HepG2 (cell line): ENCODE data around the gene CCT8. TPM values are rescaled to one million over a fixed set of nuclear protein-coding genes. Genes with fewer than 3 reads are reported as not detected.
A peak's percentile ranks its signal among the peaks of the same experiment; 100 is the strongest.

Source experiments
- CBFB ChIP-seq: sonication (generic); formaldehyde crosslinking; IDR thresholded peaks from 2 replicates; pipeline ENCODE4 v1.4.0; 2020; ENCODE audit warnings: missing genetic modification reagents
- FLYWCH1 ChIP-seq: sonication (generic); formaldehyde crosslinking; IDR thresholded peaks from 2 replicates; pipeline ENCODE4 v1.8.1; 2023; ENCODE audit warnings: mild to moderate bottlenecking, missing genetic modification reagents
- GTF3A ChIP-seq: sonication (generic); formaldehyde crosslinking; conservative IDR thresholded peaks from 2 replicates; pipeline ENCODE4 v1.4.0; 2020; ENCODE audit warnings: mild to moderate bottlenecking, missing genetic modification reagents
- KDM2A ChIP-seq: sonication (generic); formaldehyde crosslinking; IDR thresholded peaks from 2 replicates; pipeline ENCODE4 v1.4.0; 2020; ENCODE audit warnings: low read depth, missing genetic modification reagents, borderline replicate concordance
- NR2C2 ChIP-seq: sonication (generic); formaldehyde crosslinking; IDR thresholded peaks from 2 replicates; pipeline ENCODE4 v1.4.0; 2020; ENCODE audit warnings: missing genetic modification reagents, mild to moderate bottlenecking, moderate library complexity, borderline replicate concordance
- POLR2G ChIP-seq: fragments of 200-400 bp; formaldehyde crosslinking; IDR thresholded peaks from 2 replicates; pipeline ENCODE4 v1.6.1; 2018; ENCODE audit warnings: mild to moderate bottlenecking, low read depth, low read length, moderate library complexity
- SIX4 ChIP-seq: sonication (generic); formaldehyde crosslinking; IDR thresholded peaks from 2 replicates; pipeline ENCODE4 v1.4.0; 2020; ENCODE audit warnings: missing genetic modification reagents
- TBX2 ChIP-seq: sonication (generic); formaldehyde crosslinking; IDR thresholded peaks from 2 replicates; pipeline ENCODE4 v1.5.0; 2020; ENCODE audit warnings: missing genetic modification reagents, mild to moderate bottlenecking, borderline replicate concordance
- ZBTB3 ChIP-seq: sonication (generic); formaldehyde crosslinking; IDR thresholded peaks from 2 replicates; pipeline ENCODE4 v1.4.0; 2020; ENCODE audit warnings: low read depth, mild to moderate bottlenecking, moderate library complexity, missing genetic modification reagents, borderline replicate concordance
- ZKSCAN5 ChIP-seq: sonication (generic); formaldehyde crosslinking; IDR thresholded peaks from 2 replicates; pipeline ENCODE4 v1.5.1; 2020; ENCODE audit warnings: mild to moderate bottlenecking, missing genetic modification reagents
- ZNF629 ChIP-seq: sonication (generic); formaldehyde crosslinking; conservative IDR thresholded peaks from 2 replicates; pipeline ENCODE4 v1.5.0; 2020; ENCODE audit warnings: missing genetic modification reagents
- ZNF660 ChIP-seq: sonication (generic); formaldehyde crosslinking; IDR thresholded peaks from 2 replicates; pipeline ENCODE4 v1.5.1; 2020; ENCODE audit warnings: mild to moderate bottlenecking, low read depth, missing genetic modification reagents, borderline replicate concordance
- ZNF7 ChIP-seq: IDR thresholded peaks from 2 replicates; pipeline ENCODE4 v1.6.1; 2016; ENCODE audit warnings: missing biosample characterization, missing genetic modification reagents
- ZSCAN21 ChIP-seq: sonication (generic); formaldehyde crosslinking; IDR thresholded peaks from 2 replicates; pipeline ENCODE4 v1.8.0; 2022; ENCODE audit warnings: mild to moderate bottlenecking, missing genetic modification reagents, moderate library complexity, borderline replicate concordance
- polyA plus RNA-seq, 8 experiments: library from polyadenylated mRNA; depleted of rRNA in 3 of 8; stranded (reverse) in 7 of 8; unstranded in 1 of 8; fragments of >200 nt; fragmentation: Illumina TruSeq in 4 of 8; extraction: Trizol in 4 of 8; gene quantifications; 2 replicates each; pipeline versions ENCODE4 v1.2.1 to v1.2.3, GENCODE V29; 2011 to 2016; ENCODE audit warnings: low read depth in 4 of 8, missing spikeins in 1 of 8, mixed read lengths in 1 of 8; ENCODE audit not compliant: insufficient read depth in 1 of 8
- total RNA-seq, 5 experiments: library from RNA; depleted of rRNA; stranded (reverse); fragments of >200 nt; fragmentation: Illumina TruSeq; extraction: Trizol; gene quantifications; 2 replicates each; pipeline ENCODE4 v1.2.3, GENCODE V29; 2016; ENCODE audit warnings: low read depth in 1 of 5
- TF ChIP-seq, protein P1 (sequence below): sonication (generic); formaldehyde crosslinking; conservative IDR thresholded peaks from 2 replicates; pipeline ENCODE4 v1.5.0; 2020; ENCODE audit warnings: missing genetic modification reagents
- TF ChIP-seq, protein P2 (sequence below): sonication (generic); formaldehyde crosslinking; conservative IDR thresholded peaks from 2 replicates; pipeline ENCODE4 v1.4.0; 2020; ENCODE audit warnings: missing genetic modification reagents
- TF ChIP-seq, protein P3 (sequence below): IDR thresholded peaks from 2 replicates; pipeline ENCODE4 v1.6.1; 2016; ENCODE audit warnings: low read depth
- TF ChIP-seq, protein P4 (sequence below): sonication (generic); formaldehyde crosslinking; IDR thresholded peaks from 2 replicates; pipeline ENCODE4 v1.8.0; 2022; ENCODE audit warnings: mild to moderate bottlenecking, missing genetic modification reagents, moderate library complexity

The CCT8 gene
- total and polyA plus RNA-seq, 2 of the 13 experiments (the other 11 are each of a cell fraction or from before 2014, with no cell fraction given), result 127 to 325 TPM

DNA sequence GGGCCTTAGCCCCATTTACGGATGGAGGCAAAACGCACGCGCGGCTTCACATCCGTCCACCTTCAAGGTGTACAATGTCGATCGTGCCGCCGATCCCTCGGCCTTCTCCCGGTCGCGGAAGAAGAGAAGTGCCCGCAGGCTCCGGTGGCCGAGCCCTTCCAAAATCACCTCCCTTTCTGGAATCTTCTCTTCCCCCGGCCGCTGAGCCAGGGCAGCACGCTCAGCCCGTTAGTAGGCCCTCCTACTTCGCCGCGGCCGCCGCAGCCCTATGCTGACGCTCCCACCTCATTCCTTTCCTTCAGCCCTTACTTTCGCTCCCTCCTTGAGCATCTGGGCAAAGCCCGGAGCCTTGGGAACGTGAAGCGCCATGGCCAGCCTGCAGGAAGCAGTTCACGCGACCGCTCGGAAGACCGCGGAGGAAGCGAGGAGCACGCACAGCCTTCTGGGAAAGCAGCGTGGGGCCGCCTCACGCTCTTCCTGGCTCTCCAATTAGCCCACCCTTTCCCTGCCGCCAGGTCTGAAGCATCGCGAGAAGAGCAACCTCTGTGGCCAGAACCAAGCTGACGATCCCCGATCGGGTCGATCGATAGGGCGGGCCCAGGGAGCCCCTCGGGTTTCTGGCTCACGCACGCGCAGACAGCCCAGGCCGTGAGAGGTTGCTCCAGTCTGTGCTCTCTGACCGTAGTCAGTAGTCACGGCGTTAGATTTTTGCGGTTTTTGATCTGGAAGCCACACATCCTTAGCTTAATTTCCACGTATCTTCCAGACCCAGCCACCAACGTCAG lies at the start of gene CCT8 (continued):
- TF ChIP-seq, protein P1, sequence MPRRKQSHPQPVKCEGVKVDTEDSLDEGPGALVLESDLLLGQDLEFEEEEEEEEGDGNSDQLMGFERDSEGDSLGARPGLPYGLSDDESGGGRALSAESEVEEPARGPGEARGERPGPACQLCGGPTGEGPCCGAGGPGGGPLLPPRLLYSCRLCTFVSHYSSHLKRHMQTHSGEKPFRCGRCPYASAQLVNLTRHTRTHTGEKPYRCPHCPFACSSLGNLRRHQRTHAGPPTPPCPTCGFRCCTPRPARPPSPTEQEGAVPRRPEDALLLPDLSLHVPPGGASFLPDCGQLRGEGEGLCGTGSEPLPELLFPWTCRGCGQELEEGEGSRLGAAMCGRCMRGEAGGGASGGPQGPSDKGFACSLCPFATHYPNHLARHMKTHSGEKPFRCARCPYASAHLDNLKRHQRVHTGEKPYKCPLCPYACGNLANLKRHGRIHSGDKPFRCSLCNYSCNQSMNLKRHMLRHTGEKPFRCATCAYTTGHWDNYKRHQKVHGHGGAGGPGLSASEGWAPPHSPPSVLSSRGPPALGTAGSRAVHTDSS (CRISPR knock-in tag), result no peak
- TF ChIP-seq FLYWCH1 (CRISPR knock-in tag) (no peak), ZNF629 (CRISPR knock-in tag) (no peak; the same call in 1 of the 2 replicates), NR2C2 (peak; percentile 86), POLR2G (peak; percentile 96), SIX4 (CRISPR knock-in tag) (peak; percentile 9; the same call in 1 of the 2 replicates), CBFB (CRISPR knock-in tag) (peak; percentile 75), ZKSCAN5 (CRISPR knock-in tag) (peak; percentile 50; the same call in 1 of the 2 replicates), ZNF660 (CRISPR knock-in tag) (no peak), KDM2A (CRISPR knock-in tag) (peak; percentile 91), ZNF7 (CRISPR knock-in tag) (no peak), ZSCAN21 (CRISPR knock-in tag) (no peak), TBX2 (CRISPR knock-in tag) (peak; percentile 73), ZBTB3 (CRISPR knock-in tag) (peak; percentile 58; the same call in 1 of the 2 replicates), GTF3A (CRISPR knock-in tag) (no peak)
- TF ChIP-seq, protein P2, sequence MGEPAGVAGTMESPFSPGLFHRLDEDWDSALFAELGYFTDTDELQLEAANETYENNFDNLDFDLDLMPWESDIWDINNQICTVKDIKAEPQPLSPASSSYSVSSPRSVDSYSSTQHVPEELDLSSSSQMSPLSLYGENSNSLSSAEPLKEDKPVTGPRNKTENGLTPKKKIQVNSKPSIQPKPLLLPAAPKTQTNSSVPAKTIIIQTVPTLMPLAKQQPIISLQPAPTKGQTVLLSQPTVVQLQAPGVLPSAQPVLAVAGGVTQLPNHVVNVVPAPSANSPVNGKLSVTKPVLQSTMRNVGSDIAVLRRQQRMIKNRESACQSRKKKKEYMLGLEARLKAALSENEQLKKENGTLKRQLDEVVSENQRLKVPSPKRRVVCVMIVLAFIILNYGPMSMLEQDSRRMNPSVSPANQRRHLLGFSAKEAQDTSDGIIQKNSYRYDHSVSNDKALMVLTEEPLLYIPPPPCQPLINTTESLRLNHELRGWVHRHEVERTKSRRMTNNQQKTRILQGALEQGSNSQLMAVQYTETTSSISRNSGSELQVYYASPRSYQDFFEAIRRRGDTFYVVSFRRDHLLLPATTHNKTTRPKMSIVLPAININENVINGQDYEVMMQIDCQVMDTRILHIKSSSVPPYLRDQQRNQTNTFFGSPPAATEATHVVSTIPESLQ (CRISPR knock-in tag), result no peak
- TF ChIP-seq, protein P3, sequence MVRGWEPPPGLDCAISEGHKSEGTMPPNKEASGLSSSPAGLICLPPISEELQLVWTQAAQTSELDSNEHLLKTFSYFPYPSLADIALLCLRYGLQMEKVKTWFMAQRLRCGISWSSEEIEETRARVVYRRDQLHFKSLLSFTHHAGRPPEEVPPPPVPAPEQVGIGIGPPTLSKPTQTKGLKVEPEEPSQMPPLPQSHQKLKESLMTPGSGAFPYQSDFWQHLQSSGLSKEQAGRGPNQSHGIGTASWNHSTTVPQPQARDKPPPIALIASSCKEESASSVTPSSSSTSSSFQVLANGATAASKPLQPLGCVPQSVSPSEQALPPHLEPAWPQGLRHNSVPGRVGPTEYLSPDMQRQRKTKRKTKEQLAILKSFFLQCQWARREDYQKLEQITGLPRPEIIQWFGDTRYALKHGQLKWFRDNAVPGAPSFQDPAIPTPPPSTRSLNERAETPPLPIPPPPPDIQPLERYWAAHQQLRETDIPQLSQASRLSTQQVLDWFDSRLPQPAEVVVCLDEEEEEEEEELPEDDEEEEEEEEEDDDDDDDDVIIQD (CRISPR knock-in tag), result peak; percentile 82
- TF ChIP-seq, protein P4, sequence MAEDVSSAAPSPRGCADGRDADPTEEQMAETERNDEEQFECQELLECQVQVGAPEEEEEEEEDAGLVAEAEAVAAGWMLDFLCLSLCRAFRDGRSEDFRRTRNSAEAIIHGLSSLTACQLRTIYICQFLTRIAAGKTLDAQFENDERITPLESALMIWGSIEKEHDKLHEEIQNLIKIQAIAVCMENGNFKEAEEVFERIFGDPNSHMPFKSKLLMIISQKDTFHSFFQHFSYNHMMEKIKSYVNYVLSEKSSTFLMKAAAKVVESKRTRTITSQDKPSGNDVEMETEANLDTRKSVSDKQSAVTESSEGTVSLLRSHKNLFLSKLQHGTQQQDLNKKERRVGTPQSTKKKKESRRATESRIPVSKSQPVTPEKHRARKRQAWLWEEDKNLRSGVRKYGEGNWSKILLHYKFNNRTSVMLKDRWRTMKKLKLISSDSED (CRISPR knock-in tag), result no peak
